Islet of Langerhans (tissue), 1 donor: Measurements from ENCODE around the gene ARMH2.
"Not testable (repeated sequence)": the region's sequence is repeated elsewhere in the genome, so short reads cannot be mapped to it uniquely, and the experiment has no call there.

Experiments
- FAIRE-seq: peaks from one replicate; lab custom pipeline; 2011; peaks lifted over from hg19 to GRCh38; lab: Jason Lieb, UNC

Gene ARMH2

GRCh38 chr6:24818346-24818745, 19.6 kb upstream of the ARMH2 start:
- FAIRE-seq = no peak

GRCh38 chr6:24809728-24810127, 11.0 kb upstream of the ARMH2 start:
- FAIRE-seq = no peak

- FAIRE-seq = no peak
Observed at GRCh38 chr6:24807584-24807983, 8.9 kb upstream of the ARMH2 start.

GRCh38 chr6:24802271-24803059, 3.7 kb upstream of the ARMH2 start:
- no peak for FAIRE-seq

GRCh38 chr6:24799541-24799915, 811 bp upstream of the ARMH2 start:
- FAIRE-seq = no peak

- FAIRE-seq = no peak
Observed at GRCh38 chr6:24797596-24798216, 1.0 kb downstream of the ARMH2 start.

- FAIRE-seq = no peak
Observed at GRCh38 chr6:24796616-24797290, 2.0 kb downstream of the ARMH2 start.

GRCh38 chr6:24795106-24795505, 3.6 kb downstream of the ARMH2 start:
- FAIRE-seq = no peak

- FAIRE-seq = no peak
Observed at GRCh38 chr6:24788031-24788665, 10.6 kb downstream of the ARMH2 start.

- FAIRE-seq = no peak
Observed at GRCh38 chr6:24780206-24780605, 18.5 kb downstream of the ARMH2 start.

GRCh38 chr6:24779416-24780016, 19.2 kb downstream of the ARMH2 start:
- FAIRE-seq = no peak

GRCh38 chr6:24778878-24779277, 19.8 kb downstream of the ARMH2 start:
- FAIRE-seq = no peak

GRCh38 chr6:24778121-24778520, 20.6 kb downstream of the ARMH2 start:
- no peak for FAIRE-seq

- no peak for FAIRE-seq
Observed at GRCh38 chr6:24777227-24777626, 21.5 kb downstream of the ARMH2 start.

GRCh38 chr6:24775520-24776058, 23.1 kb downstream of the ARMH2 start:
- no peak for FAIRE-seq

GRCh38 chr6:24774696-24775519, 23.8 kb downstream of the ARMH2 start, which contains the start of gene GMNN:
GMNN (plus strand) TSS chr6:24774937; CDS start chr6:24777247, 2,310 bp downstream.
- FAIRE-seq = no peak

GRCh38 chr6:24768361-24768760, 30.4 kb downstream of the ARMH2 start:
- no peak for FAIRE-seq

- FAIRE-seq = peak; percentile 73
Observed at GRCh38 chr6:24766680-24767462, 31.8 kb downstream of the ARMH2 start.

GRCh38 chr6:24765968-24766367, 32.7 kb downstream of the ARMH2 start:
- FAIRE-seq = not testable (repeated sequence)
